ENCODE results near the gene FIBP.

Gene FIBP

GRCh38 chr11:65879617-65880016, 8.7 kb downstream of the FIBP start, which contains the start of gene CTSW:
Gene CTSW, plus strand, starts transcription at chr11:65879837. Its CDS starts 18 bp downstream, at chr11:65879855.
- DNase-seq (peak; percentile 56), ATAC-seq (ENCODE audit: insufficient read depth, low read depth) (peak; percentile 61)
- peaks cover 9% of the 10 kb centered on the region for H3K4me1 ChIP-seq (ENCODE audit: insufficient read depth, low read length)
- peaks cover 8% of the 10 kb centered on the region for H4K20me1 ChIP-seq (ENCODE audit: insufficient read depth, low read length)
- H3K9me3 ChIP-seq (ENCODE audit: insufficient read depth, low read length, severe bottlenecking) = no peaks in the 10 kb centered on the region
- H3K27me3 ChIP-seq (ENCODE audit: insufficient read depth, low read length, poor library complexity) = no peaks in the 10 kb centered on the region
- 0 out of 2 replicates have a peak, but pooled peaks cover 3% of the 10 kb centered on the region for H3K79me2 ChIP-seq (ENCODE audit: insufficient read depth, low read length)
- peaks cover 27% of the 10 kb centered on the region for H3K36me3 ChIP-seq (ENCODE audit: insufficient read depth, low read length)
- no peak within 1 kb of the TSS for H2AFZ ChIP-seq (ENCODE audit: low read depth, low read length)
- no peak for TF ChIP-seq CTCF (IDR thresholded peaks at IDR 0.05; ENCODE audit: borderline replicate concordance, extremely low read depth, low read length, poor library complexity, severe bottlenecking)
- TF ChIP-seq EZH2 (IDR thresholded peaks at IDR 0.05; ENCODE audit: borderline replicate concordance, low read depth, low read length, severe bottlenecking) = no peak
- no peak within 1 kb of the TSS for H3K4me2 ChIP-seq (ENCODE audit: insufficient read depth, low read length)
- no peak within 1 kb of the TSS for H3K9ac ChIP-seq (ENCODE audit: low read depth, low read length)
- H3K4me3 ChIP-seq (ENCODE audit: low read depth in 1 of 2, low read length in 2 of 2) = no peak within 1 kb of the TSS
- no peak within 1 kb of the TSS for H3K27ac ChIP-seq (ENCODE audit: low read length)

- peak; percentile 95 for DNase-seq
- TF ChIP-seq CTCF (IDR thresholded peaks at IDR 0.05; ENCODE audit: borderline replicate concordance, extremely low read depth, low read length, poor library complexity, severe bottlenecking) (no peak), EZH2 (IDR thresholded peaks at IDR 0.05; ENCODE audit: borderline replicate concordance, low read depth, low read length, severe bottlenecking) (no peak)
- H3K36me3 ChIP-seq (ENCODE audit: insufficient read depth, low read length) = no peaks in the 10 kb centered on the region
- H3K27ac ChIP-seq (ENCODE audit: low read length) = peak overlapping the region; percentile 73
- peak overlapping the region; percentile 1 to 62; a peak in 3 of 4 replicates for H3K4me3 ChIP-seq (ENCODE audit: low read depth in 1 of 2, low read length in 2 of 2)
- peaks cover 19% of the 10 kb centered on the region for H3K4me1 ChIP-seq (ENCODE audit: insufficient read depth, low read length)
- H3K9me3 ChIP-seq (ENCODE audit: insufficient read depth, low read length, severe bottlenecking) = no peaks in the 10 kb centered on the region
- no peaks in the 10 kb centered on the region for H3K27me3 ChIP-seq (ENCODE audit: insufficient read depth, low read length, poor library complexity)
- peak overlapping the region; percentile 67 for H3K9ac ChIP-seq (ENCODE audit: low read depth, low read length)
- peak overlapping the region; percentile 89 for H2AFZ ChIP-seq (ENCODE audit: low read depth, low read length)
- H3K4me2 ChIP-seq (ENCODE audit: insufficient read depth, low read length) = peak overlapping the region; percentile 94
- H4K20me1 ChIP-seq (ENCODE audit: insufficient read depth, low read length) = no peaks in the 10 kb centered on the region
- no peaks in the 10 kb centered on the region for H3K79me2 ChIP-seq (ENCODE audit: insufficient read depth, low read length)
- ATAC-seq (ENCODE audit: insufficient read depth, low read depth) = peak; percentile 83
These were observed 14.7 kb downstream of the FIBP start for GRCh38 chr11:65873318-65874156.

GRCh38 chr11:65872586-65873317, 15.5 kb downstream of the FIBP start, which contains the start of gene EFEMP2:
Gene EFEMP2, minus strand, starts transcription at chr11:65872800. Its CDS starts 446 bp downstream, at chr11:65872354.
- Histone ChIP-seq H3K9me3 (ENCODE audit: insufficient read depth, low read length, severe bottlenecking) (no peaks in the 10 kb centered on the region), H3K27me3 (ENCODE audit: insufficient read depth, low read length, poor library complexity) (no peaks in the 10 kb centered on the region), H3K36me3 (ENCODE audit: insufficient read depth, low read length) (no peaks in the 10 kb centered on the region), H4K20me1 (ENCODE audit: insufficient read depth, low read length) (no peaks in the 10 kb centered on the region), H3K9ac (ENCODE audit: low read depth, low read length) (peak within 1 kb of the TSS; percentile 67), H3K4me2 (ENCODE audit: insufficient read depth, low read length) (peak within 1 kb of the TSS; percentile 94), H3K27ac (ENCODE audit: low read length) (peak within 1 kb of the TSS; percentile 73), H3K79me2 (ENCODE audit: insufficient read depth, low read length) (no peaks in the 10 kb centered on the region), H3K4me1 (ENCODE audit: insufficient read depth, low read length) (peaks cover 19% of the 10 kb centered on the region), H3K4me3 (ENCODE audit: low read depth in 1 of 2, low read length in 2 of 2) (peak within 1 kb of the TSS; percentile 1 to 62; a peak in 3 of 4 replicates), H2AFZ (ENCODE audit: low read depth, low read length) (peak within 1 kb of the TSS; percentile 89)
- DNase-seq (no peak), ATAC-seq (ENCODE audit: insufficient read depth, low read depth) (no peak)
- TF ChIP-seq EZH2 (IDR thresholded peaks at IDR 0.05; ENCODE audit: borderline replicate concordance, low read depth, low read length, severe bottlenecking) (no peak), CTCF (IDR thresholded peaks at IDR 0.05; ENCODE audit: borderline replicate concordance, extremely low read depth, low read length, poor library complexity, severe bottlenecking) (no peak)
